Central memory CD4-positive, alpha-beta T cell (primary cell): ENCODE results near the gene IRGC.
"Not testable (repeated sequence)": the region's sequence is repeated elsewhere in the genome, so short reads cannot be mapped to it uniquely, and the experiment has no call there.

Experiments used
- DNase-seq: peaks from one replicate; pipeline ENCODE4 v3.0.0; 2022

The IRGC gene

DNA sequence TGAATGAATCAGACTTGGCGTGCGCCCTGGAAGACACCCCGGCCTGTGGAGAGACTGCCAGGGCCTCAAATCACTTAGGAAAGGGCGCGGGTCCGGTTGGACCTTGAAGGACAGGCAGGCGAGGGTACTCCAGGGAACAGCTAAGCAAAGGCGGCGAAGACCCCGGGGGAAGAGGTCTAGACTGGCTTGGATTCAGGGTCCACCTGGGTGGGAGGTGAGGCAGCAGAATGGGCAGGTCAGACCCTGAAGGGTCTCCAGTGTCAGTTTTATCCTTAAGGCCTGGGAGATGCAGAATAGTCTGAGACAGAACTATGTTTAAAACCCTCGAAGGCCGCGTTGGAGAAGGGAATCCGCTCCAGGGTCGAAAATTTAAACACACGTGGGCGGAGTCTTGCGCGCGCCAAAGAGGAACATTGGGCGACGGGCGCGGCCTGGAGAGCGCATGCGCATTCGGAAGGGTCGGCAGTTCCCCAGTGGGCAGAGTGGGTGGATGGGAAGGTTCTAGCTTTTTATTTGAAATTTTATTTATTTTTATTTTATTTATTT, 39.5 kb downstream of the IRGC start:
- peak; percentile 71 for DNase-seq

GRCh38 chr19:43759515-43759914, 43.6 kb downstream of the IRGC start:
- no peak for DNase-seq

DNA sequence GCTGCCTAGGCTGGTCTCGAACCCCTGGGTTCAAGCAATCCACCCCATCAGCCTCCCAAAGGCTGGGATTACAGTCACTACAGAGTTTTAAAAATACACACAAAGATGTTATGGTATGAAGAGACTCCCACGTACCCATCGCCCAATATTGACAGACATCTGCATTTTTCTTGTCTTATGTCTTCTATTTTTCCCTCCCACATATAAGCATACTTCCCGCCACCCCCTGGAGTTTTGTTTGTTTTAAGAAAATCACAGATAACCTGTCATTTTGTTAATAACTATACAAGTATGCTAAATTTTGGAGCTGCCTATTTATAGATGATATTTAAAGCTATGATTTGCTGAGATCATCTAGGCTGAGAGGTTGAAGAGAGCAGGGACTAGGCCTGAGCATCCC, 45.1 kb downstream of the IRGC start:
- DNase-seq = no peak

DNA sequence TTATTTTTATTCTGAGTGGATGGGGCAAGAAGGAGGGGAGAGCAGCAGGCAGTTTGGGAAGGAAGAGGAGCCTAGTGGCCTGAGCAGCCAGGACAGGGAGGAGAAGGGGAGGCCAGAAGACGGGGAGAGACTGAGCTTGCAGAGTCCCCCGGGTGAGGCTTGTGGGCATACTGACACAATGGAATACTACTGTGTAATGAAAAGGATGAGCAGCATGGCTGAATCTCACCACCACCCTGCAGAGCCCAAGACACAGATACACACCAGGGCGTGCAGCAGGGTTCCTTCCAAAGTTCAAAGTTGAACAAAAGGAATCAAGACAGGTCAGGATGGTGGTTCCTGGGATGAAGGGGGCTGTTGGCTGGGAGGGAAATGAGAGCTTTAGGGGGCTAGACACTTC, 46.9 kb downstream of the IRGC start:
- no peak for DNase-seq

DNA sequence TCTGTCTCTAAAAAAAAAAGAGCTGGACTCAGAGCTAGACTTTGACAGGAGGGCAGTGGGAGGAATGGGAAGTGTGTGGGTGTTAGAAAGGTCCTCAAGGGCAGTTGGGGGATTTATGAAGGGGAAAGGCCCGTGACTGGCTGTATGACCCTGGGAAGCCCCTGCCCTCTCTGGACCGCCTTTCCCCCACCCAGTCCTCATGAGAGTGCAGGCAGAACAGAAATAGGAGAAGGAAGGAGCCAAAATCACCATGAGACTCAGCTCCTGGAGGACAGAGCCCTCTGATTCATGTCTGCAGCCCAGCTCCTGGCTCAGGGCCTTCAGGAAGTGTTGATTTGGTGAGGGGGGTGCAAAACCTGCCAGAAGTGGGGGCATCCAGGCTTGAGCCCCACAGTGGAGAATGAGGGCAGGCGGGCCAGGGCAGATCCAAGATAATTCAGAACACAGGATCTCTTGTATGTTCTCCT, 47.6 kb downstream of the IRGC start:
- DNase-seq = no peak

DNA sequence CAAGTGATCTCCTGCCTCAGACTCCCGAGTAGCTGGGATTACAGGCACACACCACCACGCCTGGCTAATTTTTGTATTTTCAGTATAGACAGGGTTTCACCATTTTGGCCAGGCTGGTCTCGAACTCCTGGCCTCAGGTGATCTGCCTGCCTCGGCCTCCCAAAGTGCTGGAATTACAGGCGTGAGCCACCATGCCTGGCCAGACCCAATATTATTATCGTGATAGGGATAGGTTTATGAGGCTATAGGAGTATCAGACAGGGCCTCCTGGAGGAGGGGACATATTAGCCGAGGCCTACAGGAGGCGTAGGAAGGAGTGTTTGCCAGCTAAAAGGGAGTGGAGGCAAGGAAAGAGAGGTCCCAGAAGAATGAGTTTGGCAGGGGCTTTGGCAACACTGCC, 48.8 kb downstream of the IRGC start:
- not testable (repeated sequence) for DNase-seq

- peak; percentile 64 for DNase-seq
Observed at GRCh38 chr19:43765109-43765876, 49.4 kb downstream of the IRGC start.

- no peak for DNase-seq
Observed at GRCh38 chr19:43766755-43767043, 50.8 kb downstream of the IRGC start.

GRCh38 chr19:43767316-43767715, 51.4 kb downstream of the IRGC start:
- DNase-seq = no peak

DNA sequence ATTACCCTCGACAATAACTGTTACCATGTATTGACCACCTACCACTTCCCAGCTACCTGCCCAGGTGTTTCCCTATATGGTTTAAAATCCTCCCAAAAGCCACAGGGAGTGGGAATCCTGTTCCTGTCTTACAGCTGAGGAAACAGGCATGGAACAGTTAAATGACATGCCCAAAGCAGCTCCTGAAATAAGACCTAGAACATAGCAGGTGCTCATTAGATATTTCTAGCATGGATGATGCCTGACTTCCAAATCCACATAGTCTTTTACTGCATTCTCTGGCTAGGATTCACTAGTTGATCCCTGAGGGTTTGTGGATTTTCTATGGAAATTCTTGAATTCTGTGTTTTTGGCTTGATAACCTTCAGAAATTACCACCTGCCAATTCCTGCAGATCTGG, 51.9 kb downstream of the IRGC start:
- no peak for DNase-seq

DNA sequence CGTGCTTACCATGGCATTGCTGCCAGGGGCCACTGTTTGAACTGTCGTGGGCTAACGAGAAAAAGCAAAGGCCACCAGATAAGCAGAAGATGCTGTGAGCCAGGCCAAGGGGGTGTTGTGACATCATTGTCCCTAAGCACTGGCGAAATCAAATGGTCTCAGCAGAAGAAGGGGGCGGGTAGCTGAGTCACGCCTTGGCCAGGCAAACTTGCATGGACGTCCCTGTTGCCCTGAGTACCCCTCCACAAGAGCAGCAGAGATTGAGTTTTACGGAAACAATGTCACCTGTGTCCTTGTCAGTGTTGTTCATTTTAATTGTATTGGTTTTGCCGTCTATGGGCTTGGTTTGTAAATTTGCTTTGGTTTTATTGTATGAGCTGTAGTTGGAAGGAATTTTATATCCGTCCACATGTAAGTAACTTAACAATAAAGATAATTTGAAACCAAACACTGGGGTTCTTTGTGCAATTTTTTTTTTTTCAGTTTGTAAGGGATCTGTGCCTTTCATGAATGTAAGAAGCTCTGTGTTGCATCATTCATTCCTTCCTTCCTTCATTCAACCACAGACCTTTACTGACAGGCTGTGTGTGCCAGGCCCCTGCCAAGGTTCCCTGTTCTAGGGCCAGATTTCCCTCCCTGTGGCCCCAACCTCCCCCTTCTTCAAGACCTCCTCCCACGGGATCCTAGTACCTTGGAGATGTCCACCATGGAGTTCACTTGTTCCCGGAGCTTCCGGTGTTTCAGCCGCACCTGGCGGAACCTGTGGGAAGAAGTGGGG, 52.6 kb downstream of the IRGC start:
- DNase-seq = no peak

DNA sequence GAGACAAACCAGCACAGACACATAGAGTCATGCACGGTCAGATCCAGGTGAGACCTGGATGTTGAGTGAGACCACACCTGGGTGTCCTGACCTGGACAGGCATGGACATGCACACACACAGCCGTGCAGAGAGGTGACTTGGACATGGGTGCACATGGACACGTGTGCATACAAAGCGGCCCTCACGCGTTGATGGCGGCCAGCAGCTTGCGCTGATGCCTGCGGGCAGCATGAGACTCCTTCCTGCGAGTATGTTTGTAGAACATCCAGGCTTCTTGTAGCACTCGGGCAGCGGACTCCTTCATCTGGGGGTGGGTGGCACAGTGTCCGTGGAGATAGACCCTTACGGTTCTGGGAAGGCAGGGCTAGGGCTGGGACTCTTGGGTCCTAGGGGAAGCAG, 53.4 kb downstream of the IRGC start:
- DNase-seq = no peak
